Esophagus muscularis mucosa (tissue), 4 donors: Measurements from ENCODE around the gene TCF3.

ENCODE experiments used
- CTCF ChIP-seq, 3 experiments: fragments of 200-600 bp in 2 of 3; fragments of 450-650 bp in 1 of 3; sonication (generic) in 2 of 3; IDR thresholded peaks; one replicate each; pipeline ENCODE4 v1.5.1; 2017 to 2019; ENCODE audit warnings: antibody characterized with exemption in 3 of 3, mild to moderate bottlenecking in 2 of 3, moderate library complexity in 1 of 3
- EP300 ChIP-seq: sonication (generic); formaldehyde crosslinking; IDR thresholded peaks from one replicate; pipeline ENCODE4 v1.6.1; 2017; ENCODE audit warnings: antibody characterized with exemption
- POLR2A ChIP-seq: fragments of 450-650 bp; IDR thresholded peaks from one replicate; pipeline ENCODE4 v1.6.1; 2017; ENCODE audit warnings: antibody characterized with exemption, moderate library complexity, mild to moderate bottlenecking, low read depth
- POLR2AphosphoS5 ChIP-seq, 2 donors: sonication (generic); formaldehyde crosslinking; IDR thresholded peaks; one replicate each; pipeline ENCODE4 v1.6.1; 2017; ENCODE audit warnings: antibody characterized with exemption in 2 of 2

- TF ChIP-seq CTCF (IDR thresholded peaks at IDR 0.05) (no peak), POLR2A (no peak), EP300 (no peak), POLR2AphosphoS5 (IDR thresholded peaks at IDR 0.05) (no peak)
Measured at GRCh38 chr19:1608359-1609102, 43.9 kb downstream of the TCF3 start.
